ENCODE data around the gene IFITM1. TPM values are rescaled to one million over a fixed set of nuclear protein-coding genes. Genes with fewer than 3 reads are reported as not detected.

Gene IFITM1
- total and polyA plus RNA-seq, 9 of the 15 experiments (the other 6 are each of a cell fraction or from before 2014, with no cell fraction given): 691 to 5,579 (median 974) TPM

GRCh38 chr11:350723-351255, 36.9 kb downstream of the IFITM1 start (continued):
- peak in 1 of 2 experiments; percentile 81; a peak in 2 of 4 replicates for TF ChIP-seq ZNF639 (CRISPR knock-in tag; conservative IDR thresholded peaks at IDR 0.05 in 1 of 2, IDR thresholded peaks at IDR 0.05 in 1 of 2)
- TF ChIP-seq SNAPC5 (CRISPR knock-in tag; IDR thresholded peaks at IDR 0.05): no peak
- TF ChIP-seq USF1 (CRISPR knock-in tag; IDR thresholded peaks at IDR 0.05): peak; percentile 66
- no peak for TF ChIP-seq ZNF347 (CRISPR knock-in tag; IDR thresholded peaks at IDR 0.05; ENCODE audit: low read depth)
- no peak for TF ChIP-seq NR1H2 (CRISPR knock-in tag; IDR thresholded peaks at IDR 0.05)
- TF ChIP-seq RCOR1 (IDR thresholded peaks at IDR 0.05; ENCODE audit: borderline replicate concordance in 1 of 2, low read depth in 2 of 2, low read length in 2 of 2): no peak; a peak in 2 of 4 replicates
- TF ChIP-seq AFF1 (IDR thresholded peaks at IDR 0.05; ENCODE audit: low read depth in 1 of 2, partially characterized antibody in 2 of 2): peak in 1 of 2 experiments; percentile 65
- TF ChIP-seq, protein P1, sequence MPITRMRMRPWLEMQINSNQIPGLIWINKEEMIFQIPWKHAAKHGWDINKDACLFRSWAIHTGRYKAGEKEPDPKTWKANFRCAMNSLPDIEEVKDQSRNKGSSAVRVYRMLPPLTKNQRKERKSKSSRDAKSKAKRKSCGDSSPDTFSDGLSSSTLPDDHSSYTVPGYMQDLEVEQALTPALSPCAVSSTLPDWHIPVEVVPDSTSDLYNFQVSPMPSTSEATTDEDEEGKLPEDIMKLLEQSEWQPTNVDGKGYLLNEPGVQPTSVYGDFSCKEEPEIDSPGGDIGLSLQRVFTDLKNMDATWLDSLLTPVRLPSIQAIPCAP (CRISPR knock-in tag; IDR thresholded peaks at IDR 0.05; ENCODE audit: borderline replicate concordance): no peak
- 0 out of 4 replicates have a peak, but pooled peaks of 1 of the 2 experiments have one; percentile 30 for TF ChIP-seq TBL1XR1 (IDR thresholded peaks at IDR 0.05; ENCODE audit: low read length in 2 of 2)
- no peak for TF ChIP-seq ZNF511 (CRISPR knock-in tag; IDR thresholded peaks at IDR 0.05)
- no peak for TF ChIP-seq HOMEZ (CRISPR knock-in tag; IDR thresholded peaks at IDR 0.05)
- no peak for TF ChIP-seq RFX5 (IDR thresholded peaks at IDR 0.05; ENCODE audit: low read depth, low read length)
- TF ChIP-seq ZNF644 (tag; IDR thresholded peaks at IDR 0.05; ENCODE audit: low read depth): peak; percentile 72; the same call in 1 of the 2 replicates
- no peak for TF ChIP-seq ATF1 (CRISPR knock-in tag; IDR thresholded peaks at IDR 0.05)
- peak; percentile 51 for TF ChIP-seq ATF1 (tag; IDR thresholded peaks at IDR 0.05)
- TF ChIP-seq YBX1 (IDR thresholded peaks at IDR 0.05): no peak
- TF ChIP-seq PTRF (tag; IDR thresholded peaks at IDR 0.05): peak; percentile 54; the same call in 1 of the 2 replicates
- peak; percentile 11 for TF ChIP-seq POLR2B (IDR thresholded peaks at IDR 0.05; ENCODE audit: low read depth, partially characterized antibody)

Measured in K562 (cell line).